Measurements from ENCODE around the gene SEMA5A.

SEMA5A gene

GRCh38 chr5:9241479-9242305, 304.2 kb downstream of the SEMA5A start:
- Histone ChIP-seq H3K36me3 (ENCODE audit: insufficient read depth, low read length) (no peaks in the 10 kb centered on the region), H3K4me3 (ENCODE audit: low read length) (no peak overlapping the region), H2AFZ (ENCODE audit: low read depth, low read length) (no peak overlapping the region), H3K4me1 (ENCODE audit: insufficient read depth, low read length) (peaks cover 2% of the 10 kb centered on the region), H3K9me3 (ENCODE audit: low read length) (no peaks in the 10 kb centered on the region), H3K27me3 (ENCODE audit: insufficient read depth, low read length) (no peaks in the 10 kb centered on the region)

DNA sequence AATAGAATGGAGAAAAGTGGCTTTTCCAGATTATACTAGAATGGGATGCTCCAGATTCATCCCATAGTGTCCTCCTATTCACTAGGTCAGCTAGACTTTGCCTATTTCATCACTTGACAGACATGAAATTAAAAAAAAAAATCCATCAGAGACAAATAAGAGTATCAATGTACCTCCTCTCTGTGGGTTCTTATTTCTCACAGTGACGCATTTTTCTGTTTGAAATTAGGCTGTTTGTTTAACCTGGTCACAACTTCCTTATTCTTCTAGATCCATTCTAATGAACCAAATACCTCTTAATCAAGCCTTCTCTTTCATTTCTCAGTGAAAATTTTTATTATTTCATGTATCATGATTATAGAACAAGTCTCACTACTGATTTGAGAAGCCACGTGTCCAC, 305.4 kb downstream of the SEMA5A start:
- H2AFZ ChIP-seq (ENCODE audit: low read depth, low read length) = no peak overlapping the region
- H3K4me3 ChIP-seq (ENCODE audit: low read length) = no peak overlapping the region
- peaks cover 2% of the 10 kb centered on the region for H3K4me1 ChIP-seq (ENCODE audit: insufficient read depth, low read length)
- no peaks in the 10 kb centered on the region for H3K36me3 ChIP-seq (ENCODE audit: insufficient read depth, low read length)
- no peaks in the 10 kb centered on the region for H3K27me3 ChIP-seq (ENCODE audit: insufficient read depth, low read length)
- H3K9me3 ChIP-seq (ENCODE audit: low read length) = no peaks in the 10 kb centered on the region

- peaks cover 2% of the 10 kb centered on the region for H3K4me1 ChIP-seq (ENCODE audit: insufficient read depth, low read length)
- no peak overlapping the region for H3K4me3 ChIP-seq (ENCODE audit: low read length)
- no peaks in the 10 kb centered on the region for H3K9me3 ChIP-seq (ENCODE audit: low read length)
- H3K36me3 ChIP-seq (ENCODE audit: insufficient read depth, low read length) = no peaks in the 10 kb centered on the region
- H2AFZ ChIP-seq (ENCODE audit: low read depth, low read length) = no peak overlapping the region
- H3K27me3 ChIP-seq (ENCODE audit: insufficient read depth, low read length) = no peaks in the 10 kb centered on the region
Observed at GRCh38 chr5:9239626-9240025, 306.2 kb downstream of the SEMA5A start.

GRCh38 chr5:9239071-9239470, 306.8 kb downstream of the SEMA5A start:
- Histone ChIP-seq H3K4me1 (ENCODE audit: insufficient read depth, low read length) (peaks cover 5% of the 10 kb centered on the region), H3K4me3 (ENCODE audit: low read length) (no peak overlapping the region), H2AFZ (ENCODE audit: low read depth, low read length) (no peak overlapping the region), H3K9me3 (ENCODE audit: low read length) (no peaks in the 10 kb centered on the region), H3K36me3 (ENCODE audit: insufficient read depth, low read length) (no peaks in the 10 kb centered on the region), H3K27me3 (ENCODE audit: insufficient read depth, low read length) (no peaks in the 10 kb centered on the region)

- Histone ChIP-seq H3K9me3 (ENCODE audit: low read length) (no peaks in the 10 kb centered on the region), H2AFZ (ENCODE audit: low read depth, low read length) (no peak overlapping the region), H3K27me3 (ENCODE audit: insufficient read depth, low read length) (no peaks in the 10 kb centered on the region), H3K4me1 (ENCODE audit: insufficient read depth, low read length) (peaks cover 12% of the 10 kb centered on the region), H3K36me3 (ENCODE audit: insufficient read depth, low read length) (no peaks in the 10 kb centered on the region), H3K4me3 (ENCODE audit: low read length) (no peak overlapping the region)
Observed at GRCh38 chr5:9233712-9234111, 312.2 kb downstream of the SEMA5A start.

DNA sequence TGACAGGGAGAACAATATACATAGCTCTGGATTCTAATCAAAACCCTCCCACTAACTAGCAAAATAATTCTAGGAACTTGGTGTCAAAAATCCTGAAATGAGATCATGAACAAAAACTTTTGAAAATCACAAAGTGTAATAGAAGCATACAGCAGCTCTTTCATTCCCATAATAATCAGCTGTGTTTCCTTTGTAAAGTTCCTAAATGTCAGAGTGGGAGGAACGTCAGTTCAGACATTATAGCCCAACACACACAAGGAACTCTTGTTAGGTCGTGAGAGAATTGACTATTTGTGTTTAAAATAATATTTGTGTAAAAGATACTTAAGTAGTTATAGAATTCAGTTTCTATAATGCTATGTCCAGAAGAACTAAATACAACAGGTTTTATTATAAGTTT, 312.8 kb downstream of the SEMA5A start:
- no peaks in the 10 kb centered on the region for H3K27me3 ChIP-seq (ENCODE audit: insufficient read depth, low read length)
- no peaks in the 10 kb centered on the region for H3K9me3 ChIP-seq (ENCODE audit: low read length)
- no peaks in the 10 kb centered on the region for H3K36me3 ChIP-seq (ENCODE audit: insufficient read depth, low read length)
- no peak overlapping the region for H2AFZ ChIP-seq (ENCODE audit: low read depth, low read length)
- H3K4me3 ChIP-seq (ENCODE audit: low read length) = no peak overlapping the region
- peaks cover 12% of the 10 kb centered on the region for H3K4me1 ChIP-seq (ENCODE audit: insufficient read depth, low read length)

- Histone ChIP-seq H3K36me3 (ENCODE audit: insufficient read depth, low read length) (no peaks in the 10 kb centered on the region), H3K27me3 (ENCODE audit: insufficient read depth, low read length) (no peaks in the 10 kb centered on the region), H3K4me3 (ENCODE audit: low read length) (no peak overlapping the region), H2AFZ (ENCODE audit: low read depth, low read length) (no peak overlapping the region), H3K9me3 (ENCODE audit: low read length) (no peaks in the 10 kb centered on the region), H3K4me1 (ENCODE audit: insufficient read depth, low read length) (peaks cover 12% of the 10 kb centered on the region)
Observed at GRCh38 chr5:9231842-9232241, 314.0 kb downstream of the SEMA5A start.

DNA sequence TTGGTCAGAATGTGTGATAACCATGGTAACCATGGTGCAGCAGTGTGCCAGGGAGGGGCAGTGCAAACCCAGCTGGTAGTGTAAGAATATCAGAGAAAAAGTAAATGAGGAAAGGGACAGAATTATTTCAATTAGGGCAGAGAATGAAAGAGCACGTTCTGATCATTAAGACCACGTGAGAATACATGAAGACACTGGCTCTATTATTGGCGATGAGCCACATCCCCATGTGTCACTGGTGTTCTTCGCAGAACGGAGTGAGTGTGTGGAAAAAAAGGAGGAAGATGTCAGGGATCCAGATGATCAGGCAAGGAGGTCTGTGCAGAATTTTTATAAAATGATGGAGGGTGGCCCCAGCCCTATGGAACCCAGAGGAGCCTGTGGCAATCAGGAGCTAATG, 315.5 kb downstream of the SEMA5A start:
- Histone ChIP-seq H3K4me3 (ENCODE audit: low read length) (no peak overlapping the region), H3K4me1 (ENCODE audit: insufficient read depth, low read length) (peaks cover 12% of the 10 kb centered on the region), H3K27me3 (ENCODE audit: insufficient read depth, low read length) (no peaks in the 10 kb centered on the region), H3K36me3 (ENCODE audit: insufficient read depth, low read length) (no peaks in the 10 kb centered on the region), H3K9me3 (ENCODE audit: low read length) (no peaks in the 10 kb centered on the region), H2AFZ (ENCODE audit: low read depth, low read length) (no peak overlapping the region)

- H3K36me3 ChIP-seq (ENCODE audit: insufficient read depth, low read length) = no peaks in the 10 kb centered on the region
- H3K27me3 ChIP-seq (ENCODE audit: insufficient read depth, low read length) = no peaks in the 10 kb centered on the region
- H3K4me1 ChIP-seq (ENCODE audit: insufficient read depth, low read length) = peaks cover 12% of the 10 kb centered on the region
- H3K9me3 ChIP-seq (ENCODE audit: low read length) = no peaks in the 10 kb centered on the region
- no peak overlapping the region for H2AFZ ChIP-seq (ENCODE audit: low read depth, low read length)
- no peak overlapping the region for H3K4me3 ChIP-seq (ENCODE audit: low read length)
Observed at GRCh38 chr5:9226016-9226536, 319.8 kb downstream of the SEMA5A start.

- H3K4me3 ChIP-seq (ENCODE audit: low read length) = no peak overlapping the region
- no peaks in the 10 kb centered on the region for H3K36me3 ChIP-seq (ENCODE audit: insufficient read depth, low read length)
- H3K27me3 ChIP-seq (ENCODE audit: insufficient read depth, low read length) = no peaks in the 10 kb centered on the region
- H2AFZ ChIP-seq (ENCODE audit: low read depth, low read length) = no peak overlapping the region
- H3K4me1 ChIP-seq (ENCODE audit: insufficient read depth, low read length) = peaks cover 12% of the 10 kb centered on the region
- no peaks in the 10 kb centered on the region for H3K9me3 ChIP-seq (ENCODE audit: low read length)
Observed at GRCh38 chr5:9222054-9222976, 323.6 kb downstream of the SEMA5A start.

- Histone ChIP-seq H3K27me3 (ENCODE audit: insufficient read depth, low read length) (no peaks in the 10 kb centered on the region), H3K36me3 (ENCODE audit: insufficient read depth, low read length) (no peaks in the 10 kb centered on the region), H2AFZ (ENCODE audit: low read depth, low read length) (no peak overlapping the region), H3K9me3 (ENCODE audit: low read length) (peaks cover 2% of the 10 kb centered on the region), H3K4me1 (ENCODE audit: insufficient read depth, low read length) (peaks cover 12% of the 10 kb centered on the region), H3K4me3 (ENCODE audit: low read length) (no peak overlapping the region)
Observed at GRCh38 chr5:9218358-9218757, 327.5 kb downstream of the SEMA5A start.

DNA sequence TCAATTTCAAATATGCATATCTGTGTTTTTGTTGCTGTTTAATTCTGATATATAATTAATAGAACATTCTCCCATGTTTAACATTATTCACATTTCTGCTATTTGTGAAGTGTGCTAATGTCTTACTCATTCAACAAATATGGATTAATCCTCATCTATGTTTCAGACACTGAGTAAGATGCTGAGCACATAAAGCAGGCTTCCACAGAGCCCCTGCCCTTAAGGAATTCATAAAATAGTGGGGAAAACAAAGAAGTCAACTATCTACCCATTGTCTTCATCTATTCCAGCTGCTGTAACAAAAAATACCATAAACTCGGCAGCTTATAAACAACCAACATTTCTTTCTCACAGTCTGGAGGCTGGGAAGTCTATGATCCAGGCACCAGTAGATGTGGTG, 333.3 kb downstream of the SEMA5A start:
- no peaks in the 10 kb centered on the region for H3K27me3 ChIP-seq (ENCODE audit: insufficient read depth, low read length)
- no peak overlapping the region for H2AFZ ChIP-seq (ENCODE audit: low read depth, low read length)
- H3K4me1 ChIP-seq (ENCODE audit: insufficient read depth, low read length) = no peaks in the 10 kb centered on the region
- peaks cover 2% of the 10 kb centered on the region for H3K9me3 ChIP-seq (ENCODE audit: low read length)
- H3K36me3 ChIP-seq (ENCODE audit: insufficient read depth, low read length) = no peaks in the 10 kb centered on the region
- H3K4me3 ChIP-seq (ENCODE audit: low read length) = no peak overlapping the region

- Histone ChIP-seq H3K4me1 (ENCODE audit: insufficient read depth, low read length) (no peaks in the 10 kb centered on the region), H3K9me3 (ENCODE audit: low read length) (no peaks in the 10 kb centered on the region), H3K36me3 (ENCODE audit: insufficient read depth, low read length) (no peaks in the 10 kb centered on the region), H3K27me3 (ENCODE audit: insufficient read depth, low read length) (no peaks in the 10 kb centered on the region), H3K4me3 (ENCODE audit: low read length) (no peak overlapping the region), H2AFZ (ENCODE audit: low read depth, low read length) (no peak overlapping the region)
Observed at GRCh38 chr5:9209846-9210492, 335.9 kb downstream of the SEMA5A start.
